Suprapubic skin (tissue), 3 donors: ENCODE measurements around the gene ATL2.

Experiments used
- CTCF ChIP-seq, 2 donors: fragments of 200-600 bp in 1 of 2; fragments of 450-650 bp in 1 of 2; sonication (generic) in 1 of 2; IDR thresholded peaks; one replicate each; pipeline ENCODE4 v1.5.1; 2016 to 2019; ENCODE audit warnings: antibody characterized with exemption in 2 of 2, mild to moderate bottlenecking in 1 of 2, moderate library complexity in 1 of 2
- POLR2AphosphoS5 ChIP-seq, 3 donors: sonication (generic); formaldehyde crosslinking; IDR thresholded peaks; one replicate each; pipeline ENCODE4 v1.6.1; 2017; ENCODE audit warnings: antibody characterized with exemption in 3 of 3

DNA sequence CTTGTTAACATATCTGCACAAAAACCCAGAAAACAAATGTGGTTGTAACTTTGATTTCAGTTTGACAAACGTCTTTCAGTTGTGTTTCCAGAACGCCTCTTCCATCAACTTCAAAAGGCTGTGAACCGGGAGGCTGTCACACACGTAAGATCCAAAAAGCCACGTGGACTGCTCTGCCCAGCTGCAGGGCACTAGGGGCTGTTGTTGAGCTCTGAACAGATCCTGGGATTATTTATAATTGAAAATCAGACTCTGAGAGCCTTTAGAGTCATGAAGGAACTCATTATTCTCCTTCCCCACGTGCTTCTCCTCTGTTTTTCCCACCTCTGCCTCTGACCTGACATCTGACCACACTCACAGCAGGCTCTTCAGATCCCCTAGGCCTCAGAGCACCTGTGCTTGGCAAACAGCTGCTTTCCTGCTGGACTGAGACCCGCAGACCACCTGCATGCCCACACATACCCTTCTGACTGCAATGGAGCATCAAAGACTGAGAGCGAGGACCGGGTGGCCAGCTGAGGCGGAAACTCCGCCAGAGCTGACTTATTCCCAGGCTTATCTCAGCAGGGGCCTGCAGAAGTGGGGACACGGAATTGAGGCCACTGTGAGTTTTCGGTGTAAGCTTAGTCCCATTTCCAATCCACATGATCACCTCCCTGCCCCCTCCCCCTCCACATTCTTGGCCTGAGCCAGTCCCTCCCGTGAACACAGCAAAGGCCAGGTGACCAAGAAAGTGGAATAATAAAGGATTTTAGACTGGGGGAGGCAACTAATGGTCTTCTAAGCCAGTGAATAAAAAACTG, 114.8 kb downstream of the ATL2 start:
- TF ChIP-seq POLR2AphosphoS5 (IDR thresholded peaks at IDR 0.05) (no peak), CTCF (IDR thresholded peaks at IDR 0.05) (no peak)
